Measurements from ENCODE around the gene CDH13.

- TF ChIP-seq CTCF (tag by site-specific recombination; IDR thresholded peaks at IDR 0.05) (no peak), PBX3 (CRISPR knock-in tag; IDR thresholded peaks at IDR 0.05) (no peak), ZBTB7A (tag by site-specific recombination; IDR thresholded peaks at IDR 0.05; ENCODE audit: low read depth) (no peak), ZNF157 (tag by site-specific recombination; IDR thresholded peaks at IDR 0.05) (no peak), YY1 (tag by site-specific recombination; IDR thresholded peaks at IDR 0.05) (no peak), ZNF23 (tag by site-specific recombination; IDR thresholded peaks at IDR 0.05; ENCODE audit: borderline replicate concordance) (no peak), ZNF664 (tag by site-specific recombination; IDR thresholded peaks at IDR 0.05) (no peak)
- TF ChIP-seq, protein P1, sequence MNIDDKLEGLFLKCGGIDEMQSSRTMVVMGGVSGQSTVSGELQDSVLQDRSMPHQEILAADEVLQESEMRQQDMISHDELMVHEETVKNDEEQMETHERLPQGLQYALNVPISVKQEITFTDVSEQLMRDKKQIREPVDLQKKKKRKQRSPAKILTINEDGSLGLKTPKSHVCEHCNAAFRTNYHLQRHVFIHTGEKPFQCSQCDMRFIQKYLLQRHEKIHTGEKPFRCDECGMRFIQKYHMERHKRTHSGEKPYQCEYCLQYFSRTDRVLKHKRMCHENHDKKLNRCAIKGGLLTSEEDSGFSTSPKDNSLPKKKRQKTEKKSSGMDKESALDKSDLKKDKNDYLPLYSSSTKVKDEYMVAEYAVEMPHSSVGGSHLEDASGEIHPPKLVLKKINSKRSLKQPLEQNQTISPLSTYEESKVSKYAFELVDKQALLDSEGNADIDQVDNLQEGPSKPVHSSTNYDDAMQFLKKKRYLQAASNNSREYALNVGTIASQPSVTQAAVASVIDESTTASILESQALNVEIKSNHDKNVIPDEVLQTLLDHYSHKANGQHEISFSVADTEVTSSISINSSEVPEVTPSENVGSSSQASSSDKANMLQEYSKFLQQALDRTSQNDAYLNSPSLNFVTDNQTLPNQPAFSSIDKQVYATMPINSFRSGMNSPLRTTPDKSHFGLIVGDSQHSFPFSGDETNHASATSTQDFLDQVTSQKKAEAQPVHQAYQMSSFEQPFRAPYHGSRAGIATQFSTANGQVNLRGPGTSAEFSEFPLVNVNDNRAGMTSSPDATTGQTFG (tag by site-specific recombination; IDR thresholded peaks at IDR 0.05; ENCODE audit: borderline replicate concordance): no peak
Measured at GRCh38 chr16:82695806-82696205, 69.0 kb downstream of the CDH13 start.

Data from HEK293 (cell line).